ENCODE data around the gene MCEMP1.

The MCEMP1 gene, protein sequence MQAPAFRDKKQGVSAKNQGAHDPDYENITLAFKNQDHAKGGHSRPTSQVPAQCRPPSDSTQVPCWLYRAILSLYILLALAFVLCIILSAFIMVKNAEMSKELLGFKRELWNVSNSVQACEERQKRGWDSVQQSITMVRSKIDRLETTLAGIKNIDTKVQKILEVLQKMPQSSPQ

DNA sequence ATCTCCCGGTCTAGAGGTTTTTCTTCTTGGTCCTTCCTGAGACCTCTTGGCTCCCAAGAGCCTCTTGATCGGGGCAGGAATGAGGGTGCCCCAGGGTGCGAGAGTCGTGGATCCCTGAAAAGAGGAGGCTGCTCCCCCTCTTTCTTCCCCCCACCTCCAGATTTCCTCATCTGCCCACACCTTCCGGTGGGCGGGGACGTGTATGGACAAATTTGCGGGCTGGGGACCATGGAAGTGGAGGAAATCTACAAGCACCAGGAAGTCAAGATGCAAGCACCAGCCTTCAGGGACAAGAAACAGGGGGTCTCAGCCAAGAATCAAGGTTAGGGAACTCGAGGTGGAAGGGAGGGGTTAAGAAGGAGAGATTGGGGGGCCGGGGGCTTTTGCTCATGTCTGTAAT, at the start of gene MCEMP1:
Gene MCEMP1 (plus strand): TSS at position 237 of the 400 bp plus-strand sequence. CDS start 31 bp downstream, at position 268.
- DNase-seq (ENCODE audit: low read depth in 2 of 2): no peak

DNA sequence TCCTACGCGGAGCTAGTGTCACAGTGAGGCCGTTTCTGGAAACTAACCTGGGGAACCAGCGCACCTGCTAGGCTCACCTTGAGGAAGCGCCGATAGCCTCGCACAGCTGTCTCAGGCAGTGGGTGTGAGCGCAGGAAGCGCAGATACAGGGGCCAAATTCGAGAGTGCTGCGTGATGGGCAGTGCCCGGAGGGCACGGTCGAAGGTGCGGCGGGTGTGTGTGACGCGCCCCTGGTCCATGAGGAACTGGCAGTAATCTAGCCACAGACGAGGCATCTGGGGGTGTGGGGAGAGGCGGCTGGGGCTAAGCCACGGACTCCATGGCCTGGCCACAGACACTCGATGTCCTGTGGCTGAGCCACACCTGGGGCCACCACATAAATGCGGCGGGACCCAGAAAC, 49.7 kb upstream of the MCEMP1 start:
- no peak for DNase-seq (ENCODE audit: low read depth in 2 of 2)

DNA sequence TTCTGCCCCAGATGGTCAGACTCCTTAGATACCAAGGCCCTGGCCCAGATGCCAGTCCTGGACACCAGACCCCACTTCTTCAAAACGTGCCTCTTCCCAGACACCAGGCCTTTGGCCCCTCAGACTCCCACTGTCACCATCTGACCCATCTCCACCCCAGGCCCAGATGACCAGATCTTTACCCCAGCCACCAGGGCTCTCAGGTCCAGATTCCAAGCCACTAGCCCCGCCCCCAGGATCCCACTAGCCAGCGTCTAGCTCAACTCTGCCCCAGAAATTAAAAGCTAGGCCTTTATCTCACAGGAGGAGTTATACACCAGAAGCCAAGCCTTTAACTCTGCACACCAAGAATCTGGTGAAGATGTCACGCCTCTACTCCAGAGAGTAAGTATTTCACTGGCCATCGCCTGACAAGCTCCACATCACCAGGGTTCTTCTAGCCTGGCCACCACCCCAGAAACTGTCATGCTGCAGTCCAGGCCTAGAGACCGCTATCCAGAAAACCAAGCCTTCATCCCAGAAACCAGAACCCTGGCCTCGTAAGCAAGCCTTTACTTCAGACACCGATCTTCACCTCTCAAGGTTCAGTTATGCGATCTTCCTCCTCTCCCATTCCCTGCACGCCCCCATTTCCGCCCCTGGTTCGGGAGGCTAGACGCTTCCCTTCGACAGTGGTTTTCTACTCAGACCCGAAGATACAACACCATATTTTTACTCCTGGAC, 48.1 kb upstream of the MCEMP1 start:
- DNase-seq (ENCODE audit: low read depth in 2 of 2): no peak

DNA sequence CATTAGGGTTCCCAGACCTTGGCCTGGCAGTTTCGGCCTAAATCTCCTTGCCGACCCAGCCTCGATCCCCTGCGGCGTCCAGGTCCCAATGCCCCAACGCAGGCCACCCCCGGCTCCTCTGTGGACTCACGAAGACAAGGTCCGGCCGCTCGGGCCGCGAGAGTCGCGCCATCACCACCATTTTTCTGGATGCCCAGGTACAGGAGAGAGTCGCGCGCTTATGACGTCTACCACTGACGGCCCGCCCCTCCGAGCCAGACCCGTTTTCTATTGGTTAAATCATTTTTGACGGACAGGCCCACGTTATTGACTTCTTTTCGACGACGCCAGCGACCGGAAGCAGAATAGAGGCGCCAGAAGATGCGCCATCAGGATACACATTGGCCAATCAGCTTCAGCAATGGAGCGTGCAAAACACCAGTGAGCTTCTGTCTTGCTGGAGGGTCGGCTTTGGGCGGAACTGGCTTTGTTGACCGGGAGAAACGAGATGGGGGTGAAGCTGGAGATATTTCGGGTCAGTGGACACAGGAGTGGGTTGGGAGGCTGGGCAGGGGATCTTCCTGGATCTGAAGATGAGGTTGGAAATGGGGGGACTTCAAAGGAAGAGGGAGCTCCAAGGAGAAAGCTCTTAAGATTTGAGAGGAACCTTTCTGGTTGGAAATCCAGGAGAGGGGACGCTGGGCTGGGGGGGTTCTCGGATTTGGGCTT, 47.4 kb upstream of the MCEMP1 start, which contains the start of the genes PET100 and XAB2:
Gene PET100 (plus strand): TSS at position 447 of the 708 bp plus-strand sequence. CDS start 41 bp downstream, at position 488.
Gene XAB2 (minus strand): TSS at position 199 of the 708 bp plus-strand sequence. CDS start 18 bp downstream, at position 181.
- DNase-seq (ENCODE audit: low read depth in 2 of 2): peak; percentile 87 to 89

DNA sequence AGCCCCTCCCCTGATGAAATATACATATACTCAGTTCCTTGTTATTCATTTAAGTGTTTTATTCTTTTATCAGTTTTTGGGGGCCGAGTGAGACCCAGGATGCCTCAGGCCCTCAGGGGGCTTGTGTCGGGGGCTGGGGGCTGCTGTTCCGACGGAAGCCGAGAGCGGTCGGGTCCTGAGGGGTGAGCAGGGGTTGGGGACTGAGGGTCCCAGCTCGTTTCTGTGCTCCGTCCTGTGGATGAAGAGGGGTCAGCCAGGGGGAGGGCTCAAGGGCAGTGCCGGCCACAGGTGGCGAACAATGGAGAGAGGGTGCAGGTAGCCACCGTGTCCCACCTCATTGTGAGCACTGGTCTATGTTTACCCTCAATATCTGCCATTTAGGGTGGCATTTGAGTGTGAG, 45.3 kb upstream of the MCEMP1 start:
- DNase-seq (ENCODE audit: low read depth in 2 of 2): no peak

DNA sequence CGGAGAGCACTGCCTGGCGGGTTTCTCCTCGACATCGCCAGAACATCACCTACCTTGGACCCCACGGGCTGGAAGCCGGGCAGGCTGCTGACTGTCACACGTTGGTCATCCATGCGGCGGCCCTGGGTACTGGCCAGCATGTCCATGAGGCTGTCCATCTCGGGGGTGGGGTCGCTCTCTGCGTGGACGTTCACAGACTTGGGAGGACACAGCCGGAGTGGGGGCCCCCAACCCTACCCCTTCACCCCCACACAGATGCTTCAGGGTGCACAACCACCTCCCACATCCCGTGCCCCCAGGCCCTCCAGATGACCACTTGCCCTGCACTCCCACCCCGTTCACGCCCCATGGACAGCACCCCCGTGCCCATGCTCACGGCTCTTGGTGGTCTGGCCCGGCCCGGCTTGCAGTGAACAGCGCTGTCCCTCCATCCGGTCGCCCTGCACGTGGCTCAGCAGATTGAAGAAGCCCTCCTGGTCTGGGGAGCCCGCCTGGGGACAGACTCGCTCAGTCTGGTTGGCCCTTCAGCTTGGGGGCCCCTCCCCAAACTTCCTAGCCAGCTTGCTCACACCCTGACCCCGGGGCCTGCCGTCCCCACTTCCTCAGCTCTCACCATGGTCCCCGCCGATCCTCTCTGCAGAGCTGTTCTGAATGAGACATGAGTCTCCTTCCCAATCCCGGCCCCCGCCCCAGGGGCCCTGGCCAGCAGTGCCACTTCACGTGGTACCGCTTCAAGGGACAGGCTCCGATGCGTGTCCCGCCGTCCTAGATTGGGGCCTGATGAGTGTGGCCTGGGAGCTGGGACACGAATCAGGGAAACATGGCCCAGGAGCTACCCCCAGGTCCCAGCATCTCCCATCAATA, 44.3 kb upstream of the MCEMP1 start:
- DNase-seq (ENCODE audit: low read depth in 2 of 2): no peak

DNA sequence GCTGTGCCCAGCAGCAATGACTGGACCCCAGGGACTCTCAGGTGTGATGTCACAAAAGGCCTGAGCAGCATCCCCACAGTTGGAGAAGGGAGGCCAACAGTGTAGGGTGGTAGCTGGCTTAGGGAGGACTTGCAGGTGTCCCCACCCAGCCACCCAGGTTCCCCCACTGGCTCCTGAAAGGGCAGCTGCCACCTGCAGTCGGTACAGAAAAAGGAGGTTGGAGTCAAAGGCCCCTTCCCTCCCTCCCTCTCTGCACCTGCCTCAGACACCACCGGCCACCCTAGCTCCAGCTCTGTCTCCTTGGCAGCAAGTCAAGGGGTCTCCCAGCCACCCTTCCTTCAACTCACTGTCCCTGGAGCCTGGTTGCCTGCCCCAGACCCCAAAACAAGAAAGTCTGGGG, 43.2 kb upstream of the MCEMP1 start, which contains the start of gene PCP2:
Gene PCP2 (minus strand): TSS at position 22 of the 400 bp plus-strand sequence. CDS start 262 bp downstream, outside the sequence.
- no peak for DNase-seq (ENCODE audit: low read depth in 2 of 2)

DNA sequence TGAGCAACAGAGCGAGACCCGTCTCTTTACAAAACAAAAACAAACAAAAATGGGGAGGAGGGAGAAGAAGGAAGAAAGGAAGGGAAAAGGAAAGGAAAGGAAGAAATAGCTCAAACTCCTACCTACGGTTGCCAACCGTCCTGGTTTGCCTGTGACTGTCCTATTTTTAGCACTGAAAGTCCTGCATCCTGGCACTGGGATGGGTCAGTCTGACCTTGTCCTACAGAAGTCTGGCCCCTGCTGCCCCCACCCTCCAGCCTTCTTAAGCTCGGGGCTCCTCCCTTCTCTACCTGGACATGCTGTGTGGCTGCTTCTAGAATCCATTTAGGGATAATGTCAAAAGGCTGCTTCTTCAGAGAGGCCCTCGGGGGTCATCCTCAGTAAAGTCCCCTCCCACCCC, 41.2 kb upstream of the MCEMP1 start:
- no peak for DNase-seq (ENCODE audit: low read depth in 2 of 2)

DNA sequence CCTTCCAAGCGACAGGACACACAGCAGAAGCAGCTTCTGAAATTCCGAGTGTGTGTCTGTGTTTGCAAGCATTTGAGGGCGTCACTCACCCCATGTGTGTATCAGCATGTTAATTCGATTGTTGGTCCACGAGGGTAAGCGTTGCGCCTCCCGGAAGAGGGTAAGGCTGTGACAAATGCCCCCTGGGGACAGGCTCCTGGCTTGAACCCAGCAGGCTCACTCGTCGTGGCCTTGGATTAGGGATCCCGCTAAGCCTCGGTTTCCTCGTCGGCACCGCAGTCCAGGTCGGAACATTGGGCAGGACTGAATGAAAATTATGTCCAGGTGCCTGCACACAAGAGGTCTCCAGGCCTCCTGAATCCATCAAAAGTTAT, 40.6 kb upstream of the MCEMP1 start:
- DNase-seq (ENCODE audit: low read depth in 2 of 2): no peak

DNA sequence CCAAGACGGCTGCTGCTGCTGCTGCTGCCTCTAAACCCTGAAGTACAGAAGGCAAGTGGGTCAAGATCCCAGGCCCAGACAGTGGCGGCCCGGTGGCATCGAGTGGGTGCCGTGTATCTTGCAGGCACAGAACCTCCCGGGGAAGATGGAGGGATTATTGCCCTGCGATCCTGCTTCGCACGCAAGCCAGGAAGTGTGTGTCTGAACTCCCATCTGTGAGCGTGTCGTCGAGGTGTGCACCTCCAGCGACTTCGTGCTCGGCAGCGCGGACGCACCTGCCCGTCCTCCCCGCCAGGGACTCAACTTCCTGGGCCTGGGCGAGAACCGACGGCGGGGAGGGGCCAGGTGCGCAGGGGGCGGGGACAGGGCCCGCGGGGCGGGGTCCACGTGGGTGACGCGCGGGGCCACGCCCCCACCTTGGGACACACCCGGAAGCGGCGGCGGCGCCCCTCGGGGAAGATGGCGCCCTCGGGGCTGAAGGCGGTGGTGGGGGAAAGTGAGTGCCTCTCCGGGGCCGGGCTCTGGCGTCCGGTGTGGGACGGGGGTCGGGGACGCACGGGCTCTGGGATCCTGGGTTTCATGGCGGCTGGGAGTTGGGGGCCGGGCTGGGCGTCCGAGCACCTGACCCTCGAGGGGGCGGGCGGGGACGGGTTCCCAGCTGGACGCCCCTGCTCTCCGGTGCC, 40.1 kb upstream of the MCEMP1 start, which contains the start of gene STXBP2:
Gene STXBP2 (plus strand): TSS at position 420 of the 683 bp plus-strand sequence. CDS start 40 bp downstream, at position 460.
- DNase-seq (ENCODE audit: low read depth in 2 of 2): peak; percentile 83 to 94

DNA sequence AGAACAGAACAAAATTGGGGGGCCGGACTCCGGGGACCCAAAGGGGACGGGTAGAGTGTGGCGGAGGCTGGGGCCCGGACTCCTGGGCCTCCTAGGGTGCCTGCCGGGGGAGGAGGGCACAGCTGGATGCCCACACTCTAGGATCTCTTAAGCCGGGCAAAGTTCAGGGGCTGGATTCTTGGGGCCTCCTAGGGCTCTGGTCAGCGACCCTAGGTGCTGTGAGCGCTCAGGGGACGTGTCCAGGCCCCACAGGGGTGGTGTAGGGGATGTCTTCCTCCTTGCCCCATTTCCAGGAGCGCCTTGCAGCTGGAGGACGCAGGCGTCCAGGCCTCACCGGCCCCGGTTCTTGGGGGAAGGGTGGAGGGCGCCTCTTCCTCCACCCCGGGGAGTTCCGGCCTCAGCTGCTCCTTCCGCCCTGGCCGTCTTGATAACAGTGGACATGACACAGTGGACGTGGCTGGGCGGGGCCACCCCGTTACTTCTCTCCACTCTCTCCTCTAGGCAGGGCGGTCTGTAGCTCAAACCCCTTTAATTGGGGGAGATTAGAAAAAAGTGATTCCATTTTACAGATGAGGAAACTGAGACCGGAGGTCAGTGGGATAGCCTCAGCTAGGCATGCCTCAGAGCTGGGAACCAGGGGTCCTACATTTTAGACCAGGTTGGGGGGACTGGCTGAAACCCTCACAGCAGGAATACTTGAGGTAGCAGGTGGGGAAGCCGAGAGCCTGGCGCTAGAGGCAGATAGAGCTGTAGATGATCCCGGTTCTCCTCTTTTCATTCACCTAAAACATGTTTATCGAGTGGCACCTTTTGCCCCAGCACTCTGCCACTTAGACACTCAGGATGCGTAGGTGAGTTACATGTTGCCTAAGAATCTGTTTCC, 39.3 kb upstream of the MCEMP1 start:
- DNase-seq (ENCODE audit: low read depth in 2 of 2): no peak

DNA sequence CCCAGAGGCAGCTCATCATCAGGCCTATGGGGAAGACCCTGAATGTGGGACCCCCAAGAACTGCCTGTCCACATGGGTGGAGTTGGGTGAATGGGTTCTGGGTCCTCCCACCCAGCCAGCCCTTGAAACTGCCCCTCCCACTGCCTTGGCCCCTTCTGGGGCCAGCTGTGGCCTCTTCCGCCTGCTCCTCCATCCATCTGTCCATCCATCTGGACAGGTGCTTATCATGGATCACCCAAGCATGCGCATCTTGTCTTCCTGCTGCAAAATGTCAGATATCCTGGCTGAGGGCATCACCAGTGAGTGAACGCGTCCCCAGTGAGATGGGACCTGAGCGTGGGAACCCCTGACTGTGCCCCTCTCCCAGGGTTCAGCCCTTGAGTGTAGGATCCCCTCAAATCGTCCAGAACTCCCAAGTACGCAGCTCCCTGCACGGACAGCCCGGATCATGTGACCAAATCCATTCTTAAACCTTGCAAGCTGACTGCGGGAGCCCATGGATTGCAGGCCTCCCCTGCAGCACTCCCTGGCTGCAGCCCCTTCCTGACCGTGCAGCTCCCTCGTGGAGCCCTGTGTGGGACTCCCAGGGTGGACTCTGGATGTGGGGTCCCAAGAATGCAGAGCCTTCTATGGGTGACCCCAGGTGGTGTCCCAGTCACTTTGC, 38.0 kb upstream of the MCEMP1 start:
- no peak for DNase-seq (ENCODE audit: low read depth in 2 of 2)

DNA sequence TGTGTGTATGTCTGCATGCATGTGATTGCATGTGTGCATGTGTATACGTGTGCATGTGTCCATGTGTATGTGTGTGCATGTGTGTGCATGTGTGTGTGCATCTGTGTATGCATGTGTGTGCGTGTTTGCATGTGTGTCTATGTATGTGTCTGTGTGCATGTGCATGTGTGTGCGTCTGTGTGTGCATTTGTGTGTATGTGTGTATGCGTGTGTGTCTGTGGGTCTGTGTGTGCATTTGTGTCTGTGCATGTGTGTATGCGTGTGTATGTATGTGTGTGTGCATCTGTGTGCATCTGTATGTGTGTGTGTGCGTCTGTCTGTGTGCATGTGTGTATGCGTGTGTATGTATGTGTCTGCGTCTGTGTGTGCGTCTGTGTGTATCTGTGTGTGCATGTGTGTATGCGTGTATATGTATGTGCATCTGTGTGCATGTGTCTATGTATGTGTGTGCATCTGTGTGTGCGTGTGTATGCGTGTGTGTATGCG, 37.0 kb upstream of the MCEMP1 start:
- no peak for DNase-seq (ENCODE audit: low read depth in 2 of 2)

DNA sequence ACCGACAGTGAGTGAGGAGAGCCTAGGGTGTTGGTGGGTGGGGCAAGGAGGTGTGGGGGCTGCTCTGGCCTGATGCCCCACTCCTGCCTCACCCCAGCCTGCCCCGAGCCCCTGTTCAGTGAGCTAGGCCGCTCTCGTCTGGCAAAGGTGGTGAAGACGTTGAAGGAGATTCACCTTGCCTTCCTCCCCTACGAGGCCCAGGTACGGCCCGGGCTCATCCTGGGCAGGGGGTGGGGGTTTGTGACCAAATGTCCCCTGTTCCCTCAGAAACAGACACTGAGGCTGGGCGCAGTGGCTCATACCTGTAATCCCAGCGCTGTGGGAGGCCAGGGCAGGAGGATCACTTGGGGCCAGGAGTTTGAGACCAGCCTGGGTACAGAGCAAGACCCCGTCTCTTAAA, 36.1 kb upstream of the MCEMP1 start:
- DNase-seq (ENCODE audit: low read depth in 2 of 2): no peak

DNA sequence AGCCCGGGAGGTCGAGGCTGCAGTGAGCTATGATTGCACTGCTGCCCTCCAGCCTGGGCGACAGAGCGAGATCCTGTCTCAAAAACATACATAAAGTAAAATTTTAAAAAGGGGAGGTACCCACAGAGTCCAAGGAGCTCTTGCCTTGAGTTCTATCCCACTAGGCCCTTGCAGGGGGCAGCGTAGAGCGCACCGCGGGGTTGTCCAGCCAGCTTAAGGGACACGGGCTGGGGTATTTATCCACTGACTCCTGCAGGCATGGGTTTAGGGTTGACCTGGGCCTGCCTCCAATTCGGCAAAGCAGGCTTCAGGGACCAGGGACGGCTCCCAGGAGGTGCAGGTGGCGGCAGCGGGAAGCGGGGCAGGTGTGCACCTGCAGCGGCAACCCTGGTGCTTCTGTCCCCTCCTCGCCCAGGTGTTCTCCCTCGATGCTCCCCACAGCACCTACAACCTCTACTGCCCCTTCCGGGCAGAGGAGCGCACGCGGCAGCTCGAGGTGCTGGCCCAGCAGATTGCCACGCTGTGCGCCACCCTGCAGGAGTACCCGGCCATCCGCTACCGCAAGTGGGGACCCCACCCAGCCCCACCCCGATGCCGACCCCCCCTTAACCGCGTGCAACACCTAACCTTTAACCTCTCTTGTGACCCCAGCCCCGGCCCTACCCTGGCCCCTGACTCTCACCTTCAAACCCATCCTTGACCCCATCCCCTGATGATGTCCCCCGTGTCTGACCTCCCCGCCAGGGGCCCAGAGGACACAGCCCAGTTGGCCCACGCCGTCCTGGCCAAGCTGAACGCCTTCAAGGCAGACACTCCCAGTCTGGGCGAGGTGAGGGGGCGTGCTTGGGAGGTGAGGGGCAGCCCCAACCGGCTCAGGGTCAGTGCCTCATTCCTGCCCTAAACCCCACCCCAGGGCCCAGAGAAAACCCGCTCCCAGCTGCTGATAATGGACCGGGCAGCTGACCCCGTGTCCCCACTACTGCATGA, 35.3 kb upstream of the MCEMP1 start:
- no peak for DNase-seq (ENCODE audit: low read depth in 2 of 2)

DNA sequence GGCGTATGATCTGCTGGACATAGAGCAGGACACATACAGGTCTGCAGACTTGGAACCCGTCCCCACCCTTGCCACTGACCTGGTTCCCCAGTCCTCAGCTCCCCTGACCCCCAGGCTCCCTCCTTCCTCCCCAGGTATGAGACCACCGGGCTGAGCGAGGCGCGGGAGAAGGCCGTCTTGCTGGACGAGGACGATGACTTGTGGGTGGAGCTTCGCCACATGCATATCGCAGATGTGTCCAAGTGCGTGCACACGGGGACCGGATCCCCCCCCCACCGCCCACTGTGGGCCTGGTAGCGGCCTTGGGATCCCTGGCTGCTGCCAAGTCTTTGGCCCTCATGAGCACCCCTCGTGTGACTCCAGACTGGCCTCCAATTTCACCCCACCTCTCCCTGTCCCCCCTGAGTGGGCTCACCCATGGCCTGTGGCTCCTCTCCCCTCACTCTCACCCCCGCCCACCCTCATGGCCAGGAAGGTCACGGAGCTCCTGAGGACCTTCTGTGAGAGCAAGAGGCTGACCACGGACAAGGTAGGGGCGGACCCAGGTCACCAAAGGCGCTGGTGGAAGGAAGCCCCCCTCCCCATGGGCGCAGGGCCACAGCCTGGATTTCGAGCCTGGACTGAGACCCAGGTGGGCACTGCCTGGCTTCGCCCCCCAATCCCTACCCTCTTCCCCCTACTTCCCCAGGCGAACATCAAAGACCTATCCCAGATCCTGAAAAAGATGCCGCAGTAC, 34.4 kb upstream of the MCEMP1 start:
- DNase-seq (ENCODE audit: low read depth in 2 of 2): no peak

DNA sequence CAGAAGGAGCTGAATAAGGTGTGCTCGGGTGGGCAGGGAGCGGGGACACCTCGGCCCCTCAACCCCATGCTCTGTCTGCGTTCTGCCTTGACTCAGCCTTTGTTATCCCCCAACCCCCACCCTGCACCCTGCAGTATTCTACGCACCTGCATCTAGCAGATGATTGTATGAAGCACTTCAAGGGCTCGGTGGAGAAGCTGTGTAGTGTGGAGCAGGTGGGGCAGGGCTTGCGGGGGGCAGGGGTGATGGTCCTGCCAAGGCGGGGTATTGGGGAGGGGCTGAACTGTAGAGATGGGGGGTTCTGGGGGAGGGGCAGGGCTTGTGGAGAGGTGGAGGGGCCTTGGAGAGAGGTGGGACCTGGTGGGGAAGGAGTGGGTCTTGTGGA, 33.9 kb upstream of the MCEMP1 start:
- DNase-seq (ENCODE audit: low read depth in 2 of 2): no peak

All from stimulated activated CD4-positive, alpha-beta T cell treated with anti-CD3 and anti-CD28 coated beads, Interleukin-4, amount 100 ng/mL, for 48 hours (primary cell).